Adrenal gland (tissue), 5 donors: ENCODE results near the gene RTP5.

Experiments
- POLR2A ChIP-seq, 2 donors: fragments of 450-650 bp; IDR thresholded peaks; one replicate each; pipeline ENCODE4 v1.6.1; 2017; ENCODE audit warnings: antibody characterized with exemption in 2 of 2, mild to moderate bottlenecking in 2 of 2, moderate library complexity in 1 of 2
- TF ChIP-seq, protein P1 (sequence below), 6 experiments: fragments of 450-650 bp in 4 of 6; fragments of 200-600 bp in 2 of 6; sonication (generic) in 1 of 6; IDR thresholded peaks; 1 replicate in 5 of 6; 2 replicates in 1 of 6; pipeline versions ENCODE4 v1.5.1 to v1.8.0; 2016 to 2021; ENCODE audit warnings: antibody characterized with exemption in 6 of 6, mild to moderate bottlenecking in 2 of 6, moderate library complexity in 1 of 6
- donor health status: DM: no; HTN: no; CAD: no.

DNA sequence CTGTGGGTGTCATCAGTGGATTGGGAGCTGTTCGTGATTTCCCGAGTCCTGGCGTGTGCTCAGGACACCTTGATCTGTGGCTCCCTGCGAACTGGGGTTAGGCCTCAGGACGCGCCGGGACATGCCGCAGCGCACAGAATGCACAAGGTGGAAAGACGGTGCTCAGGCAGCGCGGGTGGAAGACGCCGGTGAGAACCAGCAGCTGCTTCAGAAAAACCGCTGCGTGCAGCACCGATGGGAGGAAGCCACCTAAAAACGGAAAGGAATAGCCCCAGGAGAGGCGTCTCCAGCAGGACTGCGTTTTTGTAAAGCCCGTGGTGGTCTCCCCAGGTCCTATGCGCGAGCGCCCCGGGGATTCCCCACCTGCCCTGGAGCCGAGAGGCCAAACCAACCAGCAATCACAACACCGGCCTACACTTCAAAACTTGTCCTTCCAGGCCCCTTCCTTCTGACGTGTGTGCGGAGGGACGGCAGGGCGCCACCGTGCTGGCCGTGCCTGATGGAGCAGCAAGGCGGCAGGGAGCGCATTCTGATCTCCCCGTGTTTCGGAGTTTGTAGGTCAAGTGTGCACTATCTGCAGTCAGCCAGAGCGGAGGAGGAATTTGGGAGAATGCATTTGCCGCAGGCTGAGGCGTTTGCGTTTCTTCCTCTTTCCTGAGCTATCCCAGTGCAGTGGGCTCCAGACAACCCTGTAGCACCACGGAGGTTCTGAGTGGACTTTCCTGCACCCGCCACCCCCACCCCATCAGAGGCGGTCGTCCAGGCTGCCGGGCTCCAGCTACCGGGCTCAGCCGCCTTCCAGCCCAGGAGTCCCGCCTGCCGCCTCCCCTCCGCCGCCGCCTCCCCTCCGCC, 32.2 kb downstream of the RTP5 start:
- TF ChIP-seq POLR2A (IDR thresholded peaks at IDR 0.05), result no peak
- TF ChIP-seq, protein P1, sequence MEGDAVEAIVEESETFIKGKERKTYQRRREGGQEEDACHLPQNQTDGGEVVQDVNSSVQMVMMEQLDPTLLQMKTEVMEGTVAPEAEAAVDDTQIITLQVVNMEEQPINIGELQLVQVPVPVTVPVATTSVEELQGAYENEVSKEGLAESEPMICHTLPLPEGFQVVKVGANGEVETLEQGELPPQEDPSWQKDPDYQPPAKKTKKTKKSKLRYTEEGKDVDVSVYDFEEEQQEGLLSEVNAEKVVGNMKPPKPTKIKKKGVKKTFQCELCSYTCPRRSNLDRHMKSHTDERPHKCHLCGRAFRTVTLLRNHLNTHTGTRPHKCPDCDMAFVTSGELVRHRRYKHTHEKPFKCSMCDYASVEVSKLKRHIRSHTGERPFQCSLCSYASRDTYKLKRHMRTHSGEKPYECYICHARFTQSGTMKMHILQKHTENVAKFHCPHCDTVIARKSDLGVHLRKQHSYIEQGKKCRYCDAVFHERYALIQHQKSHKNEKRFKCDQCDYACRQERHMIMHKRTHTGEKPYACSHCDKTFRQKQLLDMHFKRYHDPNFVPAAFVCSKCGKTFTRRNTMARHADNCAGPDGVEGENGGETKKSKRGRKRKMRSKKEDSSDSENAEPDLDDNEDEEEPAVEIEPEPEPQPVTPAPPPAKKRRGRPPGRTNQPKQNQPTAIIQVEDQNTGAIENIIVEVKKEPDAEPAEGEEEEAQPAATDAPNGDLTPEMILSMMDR (IDR thresholded peaks at IDR 0.05), result no peak
